ENCODE measurements around the gene POU2AF3. TPM values are rescaled to one million over a fixed set of nuclear protein-coding genes. Genes with fewer than 3 reads are reported as not detected.

The POU2AF3 gene
- polyA plus RNA-seq, 1 of the 3 experiments (the other 2 are of a cell fraction) = 0.07 TPM

DNA sequence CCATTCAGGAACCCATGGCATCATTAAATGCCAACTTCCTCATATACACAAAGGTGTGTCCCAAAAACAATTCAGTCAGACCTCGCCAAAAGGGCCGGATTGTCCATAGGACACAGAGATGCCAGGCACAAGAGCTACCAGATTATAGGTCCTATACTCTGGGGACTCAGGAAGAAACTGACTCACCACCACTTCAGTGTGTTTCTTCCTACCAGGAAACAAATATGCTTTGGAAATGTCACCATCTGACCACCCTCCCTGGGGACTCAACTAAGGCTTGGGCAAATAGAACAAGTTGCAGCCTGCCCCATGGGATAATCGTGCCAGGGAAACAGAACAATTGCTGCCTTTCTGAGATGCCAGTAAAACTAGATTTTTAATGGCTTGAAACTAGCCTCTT lies 11.7 kb downstream of the POU2AF3 start:
- peaks cover 16% of the 10 kb centered on the region; the same call in 1 of the 2 replicates for H3K27me3 ChIP-seq (ENCODE audit: insufficient read depth)
- no peak overlapping the region for H3K27ac ChIP-seq (ENCODE audit: low read depth in 2 of 2, low read length in 1 of 2)
- ChIA-PET CTCF (interaction anchor here (0.8 to 4.8 kb wide), 4 partner anchors 11 to 155 kb away, joined by 3 to 22 read pairs (median 4); partner anchors contain the start of gene POU2AF3), POLR2A (no interaction called here)
- no peak for DNase-seq
- H4K20me1 ChIP-seq (ENCODE audit: insufficient read depth) = no peaks in the 10 kb centered on the region
- no peak overlapping the region for H2AFZ ChIP-seq (ENCODE audit: low read depth)
- H3K36me3 ChIP-seq (replicated peaks in 1 of 2; ENCODE audit: control insufficient read depth in 1 of 2, insufficient read depth in 2 of 2, low read length in 1 of 2) = no peaks in the 10 kb centered on the region
- H3K79me2 ChIP-seq (ENCODE audit: insufficient read depth) = no peaks in the 10 kb centered on the region
- H3K4me1 ChIP-seq (ENCODE audit: control insufficient read depth in 1 of 2, insufficient read depth in 2 of 2, low read depth in 1 of 2, low read length in 1 of 2) = peaks cover 0 to 4% of the 10 kb centered on the region in 2 experiments; a peak in 1 of 4 replicates
- H3K9me3 ChIP-seq = no peaks in the 10 kb centered on the region
- no peak overlapping the region for H3K4me2 ChIP-seq
- H3K4me3 ChIP-seq (ENCODE audit: low read depth in 2 of 2, low read length in 1 of 2) = no peak overlapping the region
- no peaks in the 10 kb centered on the region for H3K9me2 ChIP-seq
- WGBS (ENCODE audit: low lambda C conversion rate) = 37% methylated on average over 2 of the region's 3 CpGs
- H3F3A ChIP-seq (replicated peaks; ENCODE audit: insufficient read depth) = no peaks in the 10 kb centered on the region
- no peak overlapping the region for H3K9ac ChIP-seq
- TF ChIP-seq ELF1 (IDR thresholded peaks at IDR 0.05) = no peak
- no peak for TF ChIP-seq RCOR1 (IDR thresholded peaks at IDR 0.05; ENCODE audit: low read length)
- TF ChIP-seq, protein P1, sequence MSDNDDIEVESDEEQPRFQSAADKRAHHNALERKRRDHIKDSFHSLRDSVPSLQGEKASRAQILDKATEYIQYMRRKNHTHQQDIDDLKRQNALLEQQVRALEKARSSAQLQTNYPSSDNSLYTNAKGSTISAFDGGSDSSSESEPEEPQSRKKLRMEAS (IDR thresholded peaks at IDR 0.05; ENCODE audit: low read depth) = no peak
- TF ChIP-seq MEF2A (IDR thresholded peaks at IDR 0.05; ENCODE audit: borderline replicate concordance, low read depth) = no peak
- no peak for TF ChIP-seq RAD21 (IDR thresholded peaks at IDR 0.05; ENCODE audit: low read length)
- TF ChIP-seq RFX5 (IDR thresholded peaks at IDR 0.05; ENCODE audit: low read length) = no peak
- TF ChIP-seq SIN3A (IDR thresholded peaks at IDR 0.05; ENCODE audit: borderline replicate concordance, low read depth, low read length) = no peak
- no peak for TF ChIP-seq ZBTB33 (IDR thresholded peaks at IDR 0.05; ENCODE audit: borderline replicate concordance, low read depth)
- TF ChIP-seq EP300 (IDR thresholded peaks at IDR 0.05; ENCODE audit: borderline replicate concordance in 1 of 2, low read depth in 1 of 2, low read length in 1 of 2) = no peak
- TF ChIP-seq TCF12 (IDR thresholded peaks at IDR 0.05) = no peak
- TF ChIP-seq GABPA (IDR thresholded peaks at IDR 0.05; ENCODE audit: low read depth) = no peak
- TF ChIP-seq RXRA (IDR thresholded peaks at IDR 0.05; ENCODE audit: borderline replicate concordance, low read depth) = no peak
- TF ChIP-seq FOSL2 (IDR thresholded peaks at IDR 0.05; ENCODE audit: borderline replicate concordance, low read depth) = no peak
- TF ChIP-seq FOXJ3 (CRISPR knock-in tag; IDR thresholded peaks at IDR 0.05) = no peak

GRCh38 chr11:111310723-111311122 lies 12.4 kb downstream of the POU2AF3 start:
- H3K36me3 ChIP-seq (replicated peaks in 1 of 2; ENCODE audit: control insufficient read depth in 1 of 2, insufficient read depth in 2 of 2, low read length in 1 of 2) = no peaks in the 10 kb centered on the region
- no peaks in the 10 kb centered on the region for H3F3A ChIP-seq (replicated peaks; ENCODE audit: insufficient read depth)
- H3K4me2 ChIP-seq = no peak overlapping the region
- H2AFZ ChIP-seq (ENCODE audit: low read depth) = no peak overlapping the region
- H3K27ac ChIP-seq (ENCODE audit: low read depth in 2 of 2, low read length in 1 of 2) = no peak overlapping the region
- H3K9me2 ChIP-seq = no peaks in the 10 kb centered on the region
- H3K27me3 ChIP-seq (ENCODE audit: insufficient read depth) = peaks cover 16% of the 10 kb centered on the region; the same call in 1 of the 2 replicates
- TF ChIP-seq GATA2 (CRISPR knock-in tag; IDR thresholded peaks at IDR 0.05) (no peak), RCOR1 (IDR thresholded peaks at IDR 0.05; ENCODE audit: low read length) (no peak)
- H3K4me3 ChIP-seq (ENCODE audit: low read depth in 2 of 2, low read length in 1 of 2) = no peak overlapping the region
- DNase-seq = no peak
- no peaks in the 10 kb centered on the region for H3K9me3 ChIP-seq
- ChIA-PET CTCF (interaction anchor here (1.0 to 4.8 kb wide), 3 partner anchors 12 to 118 kb away, joined by 4 to 22 read pairs (median 4); partner anchors contain the start of gene POU2AF3), POLR2A (no interaction called here)
- H3K4me1 ChIP-seq (ENCODE audit: control insufficient read depth in 1 of 2, insufficient read depth in 2 of 2, low read depth in 1 of 2, low read length in 1 of 2) = peaks cover 0 to 4% of the 10 kb centered on the region in 2 experiments; a peak in 1 of 4 replicates
- 57% methylated on average over 6 of the region's 6 CpGs for WGBS (ENCODE audit: low lambda C conversion rate)
- no peaks in the 10 kb centered on the region for H4K20me1 ChIP-seq (ENCODE audit: insufficient read depth)
- no peak overlapping the region for H3K9ac ChIP-seq
- H3K79me2 ChIP-seq (ENCODE audit: insufficient read depth) = no peaks in the 10 kb centered on the region

Measured in SK-N-SH (cell line).